Rectal smooth muscle tissue (tissue), 1 donor: Measurements from ENCODE around the gene GATA2.

Experiments used
- H3K27ac ChIP-seq: one replicate; pipeline ENCODE4 v1.7.0; 2013; ENCODE audit warnings: low read depth, low read length, inconsistent platforms
- H3K27me3 ChIP-seq: one replicate; pipeline ENCODE4 v1.7.0; 2013; ENCODE audit warnings: low read length; ENCODE audit not compliant: control insufficient read depth, insufficient read depth
- H3K36me3 ChIP-seq: one replicate; pipeline ENCODE4 v1.7.0; 2013; ENCODE audit warnings: low read length; ENCODE audit not compliant: control insufficient read depth, insufficient read depth
- H3K4me1 ChIP-seq: one replicate; pipeline ENCODE4 v1.7.0; 2013; ENCODE audit warnings: low read length; ENCODE audit not compliant: control insufficient read depth, insufficient read depth
- H3K4me3 ChIP-seq: one replicate; pipeline ENCODE4 v1.7.0; 2013; ENCODE audit warnings: low read length
- H3K9ac ChIP-seq: one replicate; pipeline ENCODE4 v1.7.0; 2013; ENCODE audit warnings: low read length

The GATA2 gene

GRCh38 chr3:128508852-128509251, 15.9 kb upstream of the GATA2 start:
- H3K9ac ChIP-seq, result no peak overlapping the region
- H3K27ac ChIP-seq, result no peak overlapping the region
- no peaks in the 10 kb centered on the region for H3K27me3 ChIP-seq
- no peaks in the 10 kb centered on the region for H3K36me3 ChIP-seq
- H3K4me3 ChIP-seq, result no peak overlapping the region
- no peaks in the 10 kb centered on the region for H3K4me1 ChIP-seq

GRCh38 chr3:128506754-128507153, 13.8 kb upstream of the GATA2 start:
- no peak overlapping the region for H3K4me3 ChIP-seq
- H3K4me1 ChIP-seq, result no peaks in the 10 kb centered on the region
- H3K36me3 ChIP-seq, result no peaks in the 10 kb centered on the region
- H3K27me3 ChIP-seq, result peaks cover 3% of the 10 kb centered on the region
- H3K9ac ChIP-seq, result no peak overlapping the region
- no peak overlapping the region for H3K27ac ChIP-seq

- no peak overlapping the region for H3K27ac ChIP-seq
- H3K4me1 ChIP-seq, result no peaks in the 10 kb centered on the region
- H3K36me3 ChIP-seq, result no peaks in the 10 kb centered on the region
- H3K27me3 ChIP-seq, result peaks cover 3% of the 10 kb centered on the region
- no peak overlapping the region for H3K9ac ChIP-seq
- H3K4me3 ChIP-seq, result no peak overlapping the region
Measured at GRCh38 chr3:128505771-128506170, 12.8 kb upstream of the GATA2 start.

GRCh38 chr3:128504963-128505730, 12.1 kb upstream of the GATA2 start:
- H3K27ac ChIP-seq, result no peak overlapping the region
- H3K9ac ChIP-seq, result no peak overlapping the region
- peaks cover 3% of the 10 kb centered on the region for H3K27me3 ChIP-seq
- no peak overlapping the region for H3K4me3 ChIP-seq
- no peaks in the 10 kb centered on the region for H3K36me3 ChIP-seq
- H3K4me1 ChIP-seq, result no peaks in the 10 kb centered on the region

- Histone ChIP-seq H3K9ac (no peak overlapping the region), H3K27me3 (peaks cover 4% of the 10 kb centered on the region)
Measured at GRCh38 chr3:128504533-128504915, 11.5 kb upstream of the GATA2 start.

GRCh38 chr3:128503751-128504532, 10.9 kb upstream of the GATA2 start:
- Histone ChIP-seq H3K36me3 (no peaks in the 10 kb centered on the region), H3K27ac (no peak overlapping the region), H3K4me1 (no peaks in the 10 kb centered on the region), H3K9ac (no peak overlapping the region), H3K27me3 (peaks cover 10% of the 10 kb centered on the region), H3K4me3 (no peak overlapping the region)

More at GRCh38 chr3:128504533-128504915, 11.5 kb upstream of the GATA2 start:
- Histone ChIP-seq H3K36me3 (no peaks in the 10 kb centered on the region), H3K4me1 (no peaks in the 10 kb centered on the region), H3K27ac (no peak overlapping the region), H3K4me3 (no peak overlapping the region)

- Histone ChIP-seq H3K27me3 (peaks cover 17% of the 10 kb centered on the region), H3K36me3 (no peaks in the 10 kb centered on the region)
Measured at GRCh38 chr3:128503164-128503651, 10.2 kb upstream of the GATA2 start.

GRCh38 chr3:128502712-128503111, 9.7 kb upstream of the GATA2 start:
- H3K4me1 ChIP-seq, result no peaks in the 10 kb centered on the region
- no peaks in the 10 kb centered on the region for H3K36me3 ChIP-seq
- H3K27ac ChIP-seq, result no peak overlapping the region
- H3K9ac ChIP-seq, result no peak overlapping the region
- H3K4me3 ChIP-seq, result no peak overlapping the region
- H3K27me3 ChIP-seq, result peaks cover 21% of the 10 kb centered on the region

More at GRCh38 chr3:128503164-128503651, 10.2 kb upstream of the GATA2 start:
- Histone ChIP-seq H3K9ac (no peak overlapping the region), H3K4me1 (no peaks in the 10 kb centered on the region), H3K4me3 (no peak overlapping the region), H3K27ac (no peak overlapping the region)

GRCh38 chr3:128501431-128501830, 8.4 kb upstream of the GATA2 start:
- Histone ChIP-seq H3K36me3 (no peaks in the 10 kb centered on the region), H3K9ac (no peak overlapping the region), H3K27me3 (peaks cover 30% of the 10 kb centered on the region), H3K4me3 (no peak overlapping the region), H3K4me1 (peaks cover 2% of the 10 kb centered on the region), H3K27ac (no peak overlapping the region)

- H3K36me3 ChIP-seq, result no peaks in the 10 kb centered on the region
- peaks cover 30% of the 10 kb centered on the region for H3K27me3 ChIP-seq
- no peak overlapping the region for H3K9ac ChIP-seq
- H3K27ac ChIP-seq, result no peak overlapping the region
- H3K4me1 ChIP-seq, result peaks cover 2% of the 10 kb centered on the region
- H3K4me3 ChIP-seq, result no peak overlapping the region
Measured at GRCh38 chr3:128500556-128500955, 7.6 kb upstream of the GATA2 start.

GRCh38 chr3:128499724-128500275, 6.8 kb upstream of the GATA2 start:
- H3K27ac ChIP-seq, result no peak overlapping the region
- peaks cover 30% of the 10 kb centered on the region for H3K27me3 ChIP-seq
- no peaks in the 10 kb centered on the region for H3K36me3 ChIP-seq
- H3K9ac ChIP-seq, result no peak overlapping the region
- peaks cover 2% of the 10 kb centered on the region for H3K4me1 ChIP-seq
- H3K4me3 ChIP-seq, result no peak overlapping the region

- no peak overlapping the region for H3K4me3 ChIP-seq
- no peaks in the 10 kb centered on the region for H3K36me3 ChIP-seq
- H3K9ac ChIP-seq, result no peak overlapping the region
- peaks cover 34% of the 10 kb centered on the region for H3K27me3 ChIP-seq
- no peak overlapping the region for H3K27ac ChIP-seq
- peaks cover 2% of the 10 kb centered on the region for H3K4me1 ChIP-seq
Measured at GRCh38 chr3:128498901-128499530, 6.0 kb upstream of the GATA2 start.
